Activated naive CD4-positive, alpha-beta T cell treated with anti-CD3 and anti-CD28 coated beads for 36 hours (primary cell): ENCODE data around the gene DENND2D. TPM values are rescaled to one million over a fixed set of nuclear protein-coding genes. Genes with fewer than 3 reads are reported as not detected.

Experiments
- CTCF ChIA-PET: fragments of 350-600 bp; sonication (Branson Sonifier 250); formaldehyde crosslinking; loops from one replicate; lab custom pipeline; 2021; ENCODE audit warnings: antibody characterized with exemption; lab: Charles Lee
- DNase-seq: peaks from one replicate; pipeline ENCODE4 v3.0.0-alpha.2; 2020
- H3K27ac Mint-ChIP-seq: one replicate; pipeline ENCODE4 v1.8.0; 2021; ENCODE audit warnings: mild to moderate bottlenecking, mixed read lengths
- H3K27me3 Mint-ChIP-seq: one replicate; pipeline ENCODE4 v1.8.0; 2021; ENCODE audit warnings: low read depth, mixed read lengths
- H3K36me3 Mint-ChIP-seq: one replicate; pipeline ENCODE4 v1.8.0; 2021; ENCODE audit warnings: low read depth, mixed read lengths
- H3K4me1 Mint-ChIP-seq: one replicate; pipeline ENCODE4 v1.8.0; 2021; ENCODE audit warnings: low read depth, mixed read lengths
- H3K4me3 Mint-ChIP-seq: one replicate; pipeline ENCODE4 v1.8.0; 2021; ENCODE audit warnings: mild to moderate bottlenecking, moderate library complexity, mixed read lengths
- H3K9me3 Mint-ChIP-seq: one replicate; pipeline ENCODE4 v1.8.0; 2021; ENCODE audit warnings: mixed read lengths
- intact Hi-C: fragments of 100-400 bp; cut with micrococcal nuclease; formaldehyde crosslinking; loops from one replicate; pipeline ENCODE4 v1.15.1; 2023
- total RNA-seq, 2 experiments: library from RNA; stranded (reverse); gene quantifications; one replicate each; pipeline ENCODE4 v1.2.3, GENCODE V29; 2021

DENND2D gene
- total RNA-seq, 2 experiments from 2014 or later: 210 to 213 TPM

- no peak for DNase-seq
- H3K4me1 Mint-ChIP-seq: peaks cover 15% of the 10 kb centered on the region
- H3K27ac Mint-ChIP-seq: no peak overlapping the region
- no peaks in the 10 kb centered on the region for H3K9me3 Mint-ChIP-seq
- peaks cover 21% of the 10 kb centered on the region for H3K36me3 Mint-ChIP-seq
- H3K27me3 Mint-ChIP-seq: no peaks in the 10 kb centered on the region
- CTCF ChIA-PET: no interaction called here
- intact Hi-C loops: loop anchor here (2.0 kb wide), 1 partner anchor 14 kb away; no protein-coding TSS in a partner anchor
- no peak overlapping the region for H3K4me3 Mint-ChIP-seq
Observed at GRCh38 chr1:111162488-111162880, 38.0 kb downstream of the DENND2D start.

- intact Hi-C loops: loop anchor here (2.0 kb wide), 1 partner anchor 13 kb away; no protein-coding TSS in a partner anchor
- H3K4me1 Mint-ChIP-seq: peaks cover 15% of the 10 kb centered on the region
- no peaks in the 10 kb centered on the region for H3K9me3 Mint-ChIP-seq
- H3K36me3 Mint-ChIP-seq: peaks cover 21% of the 10 kb centered on the region
- no peak overlapping the region for H3K4me3 Mint-ChIP-seq
- DNase-seq: no peak
- H3K27me3 Mint-ChIP-seq: no peaks in the 10 kb centered on the region
- H3K27ac Mint-ChIP-seq: no peak overlapping the region
- CTCF ChIA-PET: no interaction called here
Observed at GRCh38 chr1:111161843-111162487, 38.5 kb downstream of the DENND2D start.

- no peaks in the 10 kb centered on the region for H3K27me3 Mint-ChIP-seq
- peaks cover 44% of the 10 kb centered on the region for H3K4me1 Mint-ChIP-seq
- peaks cover 45% of the 10 kb centered on the region for H3K36me3 Mint-ChIP-seq
- no peak for DNase-seq
- no peaks in the 10 kb centered on the region for H3K9me3 Mint-ChIP-seq
- CTCF ChIA-PET: no interaction called here
- intact Hi-C loops: no loop called here
- no peak overlapping the region for H3K4me3 Mint-ChIP-seq
- H3K27ac Mint-ChIP-seq: no peak overlapping the region
Observed at GRCh38 chr1:111157431-111157830, 43.0 kb downstream of the DENND2D start.

- Mint-ChIP-seq H3K27me3 (no peaks in the 10 kb centered on the region), H3K27ac (no peak overlapping the region), H3K36me3 (peaks cover 56% of the 10 kb centered on the region), H3K9me3 (no peaks in the 10 kb centered on the region), H3K4me1 (peaks cover 58% of the 10 kb centered on the region), H3K4me3 (no peak overlapping the region)
- CTCF ChIA-PET: interaction anchor here (0.7 kb wide), 2 partner anchors 71 to 694 kb away, joined by 3 read pairs; no protein-coding TSS in a partner anchor
- DNase-seq: no peak
- intact Hi-C loops: no loop called here
Observed at GRCh38 chr1:111154021-111154999, 46.1 kb downstream of the DENND2D start.

- Mint-ChIP-seq H3K4me3 (no peak overlapping the region), H3K27ac (no peak overlapping the region), H3K36me3 (peaks cover 56% of the 10 kb centered on the region), H3K27me3 (no peaks in the 10 kb centered on the region), H3K4me1 (peaks cover 78% of the 10 kb centered on the region), H3K9me3 (no peaks in the 10 kb centered on the region)
- no peak for DNase-seq
- intact Hi-C loops: no loop called here
- CTCF ChIA-PET: no interaction called here
Observed at GRCh38 chr1:111151838-111152237, 48.6 kb downstream of the DENND2D start.

- H3K4me3 Mint-ChIP-seq: no peak overlapping the region
- DNase-seq: no peak
- peaks cover 36% of the 10 kb centered on the region for H3K36me3 Mint-ChIP-seq
- peaks cover 78% of the 10 kb centered on the region for H3K4me1 Mint-ChIP-seq
- CTCF ChIA-PET: no interaction called here
- no peaks in the 10 kb centered on the region for H3K9me3 Mint-ChIP-seq
- H3K27ac Mint-ChIP-seq: no peak overlapping the region
- H3K27me3 Mint-ChIP-seq: no peaks in the 10 kb centered on the region
- intact Hi-C loops: loop anchor here (2.0 to 5.0 kb wide), 2 partner anchors 14 to 266 kb away; no protein-coding TSS in a partner anchor
Observed at GRCh38 chr1:111148376-111148881, 52.0 kb downstream of the DENND2D start.

GRCh38 chr1:111147948-111148347 lies 52.5 kb downstream of the DENND2D start:
- DNase-seq: no peak
- peaks cover 78% of the 10 kb centered on the region for H3K4me1 Mint-ChIP-seq
- H3K27me3 Mint-ChIP-seq: no peaks in the 10 kb centered on the region
- no peak overlapping the region for H3K4me3 Mint-ChIP-seq
- H3K36me3 Mint-ChIP-seq: peaks cover 31% of the 10 kb centered on the region
- no peaks in the 10 kb centered on the region for H3K9me3 Mint-ChIP-seq
- intact Hi-C loops: loop anchor here (2.0 to 5.0 kb wide), 2 partner anchors 15 to 266 kb away; no protein-coding TSS in a partner anchor
- CTCF ChIA-PET: no interaction called here
- no peak overlapping the region for H3K27ac Mint-ChIP-seq

GRCh38 chr1:111145963-111146768 lies 54.3 kb downstream of the DENND2D start:
- no peaks in the 10 kb centered on the region for H3K27me3 Mint-ChIP-seq
- peak overlapping the region; percentile 5 for H3K4me3 Mint-ChIP-seq
- intact Hi-C loops: loop anchor here (1.0 to 5.0 kb wide), 2 partner anchors 75 to 264 kb away; no protein-coding TSS in a partner anchor
- peak overlapping the region; percentile 82 for H3K27ac Mint-ChIP-seq
- CTCF ChIA-PET: interaction anchor here (0.7 to 1.2 kb wide), 3 partner anchors 52 to 116 kb away, joined by 3 to 7 read pairs (median 4); no protein-coding TSS in a partner anchor
- no peaks in the 10 kb centered on the region for H3K9me3 Mint-ChIP-seq
- peaks cover 77% of the 10 kb centered on the region for H3K4me1 Mint-ChIP-seq
- no peak for DNase-seq
- H3K36me3 Mint-ChIP-seq: peaks cover 17% of the 10 kb centered on the region

GRCh38 chr1:111145542-111145941 lies 54.9 kb downstream of the DENND2D start:
- DNase-seq: no peak
- no peak overlapping the region for H3K4me3 Mint-ChIP-seq
- H3K36me3 Mint-ChIP-seq: peaks cover 16% of the 10 kb centered on the region
- intact Hi-C loops: loop anchor here (5.0 kb wide), 1 partner anchor 263 kb away; no protein-coding TSS in a partner anchor
- H3K27me3 Mint-ChIP-seq: no peaks in the 10 kb centered on the region
- peaks cover 77% of the 10 kb centered on the region for H3K4me1 Mint-ChIP-seq
- H3K27ac Mint-ChIP-seq: peak overlapping the region; percentile 61
- CTCF ChIA-PET: interaction anchor here (1.2 kb wide), 1 partner anchor 115 kb away, joined by 4 read pairs; no protein-coding TSS in a partner anchor
- no peaks in the 10 kb centered on the region for H3K9me3 Mint-ChIP-seq

GRCh38 chr1:111142356-111142975 lies 58.0 kb downstream of the DENND2D start:
- CTCF ChIA-PET: interaction anchor here (1.0 to 1.4 kb wide), 2 partner anchors 83 to 192 kb away, joined by 3 read pairs; no protein-coding TSS in a partner anchor
- H3K4me3 Mint-ChIP-seq: no peak overlapping the region
- peaks cover 4% of the 10 kb centered on the region for H3K36me3 Mint-ChIP-seq
- DNase-seq: no peak
- no peaks in the 10 kb centered on the region for H3K27me3 Mint-ChIP-seq
- peaks cover 66% of the 10 kb centered on the region for H3K4me1 Mint-ChIP-seq
- intact Hi-C loops: loop anchor here (5.0 kb wide), 3 partner anchors 135 to 615 kb away; partner anchors contain the start of gene DDX20
- no peak overlapping the region for H3K27ac Mint-ChIP-seq
- H3K9me3 Mint-ChIP-seq: no peaks in the 10 kb centered on the region
